ENCODE measurements around the gene TFCP2.
"Not testable (repeated sequence)": the region's sequence is repeated elsewhere in the genome, so short reads cannot be mapped to it uniquely, and the experiment has no call there.

Gene TFCP2

DNA sequence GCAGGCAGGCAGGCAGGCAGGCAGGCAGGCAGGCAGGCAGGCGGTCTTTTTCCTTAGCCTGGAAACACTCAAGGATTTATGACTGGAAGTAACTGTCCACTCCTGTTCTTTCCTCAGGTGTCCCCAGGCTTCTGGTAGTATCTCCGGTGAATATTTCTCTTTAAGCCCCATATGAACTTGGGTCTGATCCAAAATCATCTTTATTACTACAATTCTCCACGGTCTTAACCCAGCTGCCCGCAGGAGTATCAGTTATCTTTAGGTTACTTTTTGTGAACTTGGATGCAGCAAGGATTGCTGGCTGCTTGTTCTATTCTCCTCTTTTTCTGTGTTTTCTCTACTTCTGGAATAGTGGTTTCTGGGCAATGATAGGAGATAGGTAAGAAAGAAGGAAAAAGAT, 92.8 kb downstream of the TFCP2 start:
- no peak for DNase-seq

DNA sequence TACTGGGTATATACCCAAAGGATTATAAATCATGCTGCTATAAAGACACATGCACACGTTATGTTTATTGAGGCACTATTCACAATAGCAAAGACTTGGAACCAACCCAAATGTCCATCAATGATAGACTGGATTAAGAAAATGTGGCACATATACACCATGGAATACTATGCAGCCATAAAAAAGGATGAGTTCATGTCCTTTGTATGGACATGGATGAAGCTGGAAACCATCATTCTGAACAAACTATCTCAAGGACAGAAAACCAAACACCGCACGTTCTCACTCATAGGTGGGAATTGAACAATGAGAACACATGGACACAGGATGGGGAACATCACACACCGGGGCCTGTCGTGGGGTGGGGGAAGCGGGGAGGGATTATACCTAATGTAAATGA, 94.1 kb downstream of the TFCP2 start:
- DNase-seq: not testable (repeated sequence)

DNA sequence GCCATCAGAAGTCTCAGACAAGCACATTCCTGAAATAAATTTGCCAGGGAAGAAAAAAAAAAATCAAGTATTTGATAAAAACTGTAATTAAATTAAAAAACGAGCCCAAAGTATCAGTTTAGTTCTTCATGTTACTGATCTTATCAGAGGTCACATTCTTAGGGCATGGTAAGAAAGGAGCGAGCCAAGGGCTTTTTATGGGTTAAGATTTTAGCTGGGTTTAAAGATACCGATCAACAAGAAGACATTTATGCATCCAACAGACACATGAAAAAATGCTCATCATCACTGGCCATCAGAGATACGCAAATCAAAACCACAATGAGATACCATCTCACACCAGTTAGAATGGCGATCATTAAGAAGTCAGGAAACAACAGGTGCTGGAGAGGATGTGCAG, 94.6 kb downstream of the TFCP2 start:
- DNase-seq: not testable (repeated sequence)

DNA sequence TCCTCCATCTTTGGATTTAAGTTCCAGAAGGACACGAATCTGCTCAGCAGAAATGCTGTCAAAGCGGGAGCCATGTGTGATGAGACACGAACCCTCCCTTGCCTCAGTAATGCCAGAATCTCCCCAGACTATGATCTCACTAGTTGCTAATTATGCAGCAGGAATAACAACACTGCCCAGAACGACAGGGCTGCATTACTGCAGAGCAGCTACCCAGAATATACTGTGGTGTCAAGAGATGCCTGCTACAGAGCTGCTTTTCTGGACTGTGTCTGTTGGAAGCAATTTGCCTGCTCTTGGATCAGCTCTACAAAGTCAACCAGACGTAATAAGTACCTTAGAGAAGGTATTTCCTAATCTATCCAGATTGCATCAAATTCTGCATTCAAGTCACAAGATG, 95.0 kb downstream of the TFCP2 start:
- DNase-seq: no peak

DNA sequence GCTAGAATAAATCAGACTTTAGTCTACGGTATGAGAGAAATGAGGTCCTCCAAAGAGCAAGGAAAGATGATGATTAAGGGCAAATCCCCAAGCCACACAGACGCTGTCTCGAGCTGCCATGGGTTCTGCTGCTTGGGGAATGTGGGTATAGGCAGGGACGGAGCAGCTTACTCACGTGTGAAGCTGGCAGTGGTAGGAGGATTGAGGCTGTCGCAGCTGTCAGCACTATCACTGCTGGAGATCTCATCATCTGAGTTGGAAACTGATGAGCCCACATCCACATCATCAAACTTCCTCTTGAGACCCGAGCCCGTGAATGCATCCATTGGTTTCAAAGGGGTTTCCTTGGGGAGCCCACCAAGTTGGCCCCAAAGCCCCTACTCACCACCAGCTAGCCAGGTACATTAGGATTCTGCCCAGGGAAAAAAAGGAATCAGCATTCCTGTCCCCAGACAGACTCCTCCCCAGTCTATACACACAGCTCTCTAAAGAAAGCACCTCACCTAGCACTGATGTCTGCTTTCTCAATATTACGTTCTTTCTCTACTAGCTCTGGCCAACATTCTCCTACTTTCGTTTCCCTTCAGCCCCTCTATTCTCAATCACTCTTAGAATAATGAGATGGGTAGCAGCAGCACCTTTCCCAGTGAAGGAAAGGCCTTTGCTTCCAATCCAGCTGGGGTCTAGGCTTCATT, 96.6 kb downstream of the TFCP2 start:
- DNase-seq: no peak

DNA sequence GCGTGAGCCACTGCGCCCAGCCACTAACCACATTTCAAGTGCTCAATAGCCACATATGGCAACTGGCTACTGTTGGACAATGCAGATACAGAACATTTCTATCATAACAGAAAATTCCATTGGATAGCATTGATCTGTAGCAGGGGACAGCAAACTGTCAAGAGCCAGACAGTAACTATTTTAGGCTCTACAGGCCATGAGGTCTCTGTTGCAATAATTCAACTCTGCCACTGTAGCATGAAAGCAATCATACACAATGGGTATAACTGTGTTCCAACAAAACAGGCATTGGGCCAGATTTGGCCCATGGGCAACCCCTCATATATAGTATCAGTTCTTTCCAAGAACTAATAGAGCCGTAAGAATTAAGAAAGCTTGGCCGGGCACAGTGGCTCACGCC, 97.5 kb downstream of the TFCP2 start:
- DNase-seq: no peak

DNA sequence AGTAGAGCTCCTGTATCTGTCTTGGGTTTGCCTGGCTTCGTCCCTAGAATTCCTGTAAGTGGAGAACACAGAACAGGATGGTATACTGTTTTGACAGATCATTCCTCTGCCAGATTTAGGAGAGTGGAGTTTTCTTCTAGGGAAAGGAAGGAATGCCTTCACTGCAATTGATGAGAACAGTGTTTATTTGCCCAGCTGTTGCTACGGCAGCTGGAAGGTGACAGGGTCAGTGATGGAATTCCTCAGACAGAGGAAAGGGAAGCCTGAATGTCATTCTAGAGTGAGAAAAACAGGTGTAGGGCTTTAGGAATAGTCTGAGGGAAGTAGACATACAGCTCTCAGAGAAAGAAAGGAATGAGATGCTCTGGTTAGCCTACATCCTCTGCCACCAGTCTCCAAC, 101.3 kb downstream of the TFCP2 start:
- DNase-seq: no peak

DNA sequence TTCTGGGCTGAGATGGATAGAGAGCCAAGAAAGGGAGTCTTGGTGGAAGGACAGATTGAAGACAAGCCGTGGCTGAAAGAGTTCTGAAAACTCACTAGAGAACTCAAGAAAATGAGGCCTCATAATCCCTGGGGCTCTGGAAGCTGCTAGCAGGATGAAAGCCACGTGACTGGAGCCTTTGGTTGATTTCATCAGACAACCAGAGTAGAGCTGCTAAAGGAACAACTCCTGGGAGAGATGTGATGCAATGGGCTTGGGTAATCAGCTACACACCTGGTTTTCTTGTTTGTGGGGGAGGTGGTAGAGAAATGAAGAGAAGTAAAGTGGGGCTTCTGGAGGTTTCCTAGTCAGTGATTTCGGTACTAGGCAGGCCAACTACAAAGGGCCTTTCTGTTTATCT, 102.9 kb downstream of the TFCP2 start:
- DNase-seq: peak; percentile 48

DNA sequence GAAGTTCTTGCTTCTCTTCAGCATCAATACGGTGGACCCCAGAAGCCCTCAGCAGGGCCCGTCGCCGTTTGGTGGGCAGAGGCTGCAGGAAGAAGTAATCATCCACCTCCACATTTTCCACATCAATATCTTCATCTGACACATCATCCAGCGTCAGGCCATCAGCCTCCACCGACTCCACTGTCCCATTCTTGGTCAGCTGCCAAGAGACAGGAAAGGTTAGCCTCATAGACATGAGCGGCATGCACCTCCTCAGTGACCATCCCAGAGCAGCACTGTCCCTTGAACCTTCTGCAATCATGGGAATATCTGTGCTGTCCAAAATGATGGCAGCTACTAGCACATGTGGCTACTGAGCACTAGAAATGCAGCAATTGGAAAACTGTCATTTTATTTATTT, 105.2 kb downstream of the TFCP2 start:
- no peak for DNase-seq

DNA sequence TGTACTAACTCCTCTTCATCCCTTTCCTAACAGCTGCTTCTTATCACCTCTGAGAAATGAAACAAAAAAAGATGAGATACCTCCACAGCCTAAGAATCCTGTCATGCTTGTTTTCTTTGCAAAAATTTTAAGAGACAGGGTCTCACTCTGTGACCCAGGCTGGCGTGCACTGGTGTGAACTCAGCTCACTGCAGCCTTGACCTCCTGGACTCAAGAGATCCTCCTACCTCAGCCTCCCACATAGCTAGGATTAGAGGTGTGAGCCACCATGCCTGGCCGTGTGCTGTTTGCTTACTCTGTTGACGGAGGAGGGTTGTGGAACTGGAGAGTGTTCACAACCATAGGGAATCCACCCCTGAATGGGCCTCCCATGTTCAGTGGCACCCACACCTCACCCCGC, 105.7 kb downstream of the TFCP2 start:
- DNase-seq: no peak

DNA sequence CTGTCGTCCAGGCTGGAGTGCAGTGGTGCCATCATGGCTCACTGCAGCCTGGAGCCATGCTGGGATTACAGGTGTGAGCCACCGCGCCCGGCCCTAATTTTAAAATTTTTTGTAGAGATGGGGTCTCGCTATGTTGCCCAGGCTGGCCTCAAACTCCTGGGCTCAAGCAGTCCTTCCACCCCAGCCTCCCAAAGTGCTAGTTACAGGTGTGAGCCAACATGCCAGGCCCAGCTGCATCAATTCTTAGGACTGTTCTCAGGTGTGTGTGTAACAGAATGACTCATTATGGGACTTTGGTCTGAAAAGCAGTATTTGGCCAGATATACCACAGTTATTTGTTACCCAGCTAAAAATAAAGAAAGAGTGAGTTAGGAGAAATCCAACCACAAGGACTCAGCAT, 107.4 kb downstream of the TFCP2 start:
- no peak for DNase-seq

DNA sequence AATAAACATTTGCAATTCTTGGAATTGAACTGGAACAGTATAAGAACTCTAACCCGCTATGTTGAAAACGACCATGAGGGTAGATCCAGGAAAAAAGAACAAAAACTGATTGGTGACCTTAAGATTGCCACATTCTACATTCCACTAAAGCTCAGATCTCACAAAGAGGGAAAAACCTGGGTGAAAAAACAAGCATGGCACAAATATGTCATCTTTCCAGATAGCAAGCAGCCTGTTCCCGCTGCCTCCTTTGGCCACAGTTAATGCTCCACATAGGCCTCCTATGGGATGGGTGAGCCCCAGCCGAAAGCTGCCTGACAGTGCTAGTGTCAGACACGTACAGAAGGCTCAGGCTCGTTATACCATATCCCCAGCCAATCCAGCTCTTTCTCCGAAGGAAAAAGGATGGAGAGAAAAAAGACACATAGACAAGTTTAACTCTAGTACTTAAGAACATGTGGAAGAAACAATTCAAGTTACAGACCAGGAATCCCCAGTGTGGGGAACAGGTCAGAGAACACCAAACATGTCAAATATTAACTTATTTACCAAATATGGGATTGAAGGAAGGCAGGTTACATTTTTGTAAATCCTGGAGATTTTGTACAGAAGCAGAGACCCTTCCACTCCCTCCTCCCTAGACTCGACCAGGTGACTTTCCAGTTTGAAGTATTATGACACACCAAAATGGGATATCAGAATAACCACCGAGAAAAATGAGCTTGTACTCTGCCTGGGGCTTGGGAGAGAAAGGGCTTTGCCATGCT, 110.1 kb downstream of the TFCP2 start:
- no peak for DNase-seq

DNA sequence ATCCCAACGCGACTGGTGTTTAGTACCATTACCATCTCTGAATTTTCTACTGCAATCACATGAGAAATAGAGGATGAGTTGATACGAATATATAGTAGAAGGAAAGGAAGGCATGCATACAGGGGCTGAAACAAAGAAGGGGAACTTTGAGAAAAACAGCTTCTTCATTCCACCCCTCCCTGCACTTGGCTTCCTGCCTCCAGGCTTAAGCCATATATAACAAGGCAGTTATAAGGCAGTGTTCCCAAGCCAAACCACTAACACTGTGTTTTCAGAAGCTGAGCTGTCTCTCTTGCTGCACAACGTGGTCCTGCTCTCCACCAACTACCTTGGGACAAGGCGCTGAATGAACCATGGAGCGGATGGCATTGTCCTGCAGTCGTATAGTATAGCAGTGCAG, 113.8 kb downstream of the TFCP2 start:
- no peak for DNase-seq

DNA sequence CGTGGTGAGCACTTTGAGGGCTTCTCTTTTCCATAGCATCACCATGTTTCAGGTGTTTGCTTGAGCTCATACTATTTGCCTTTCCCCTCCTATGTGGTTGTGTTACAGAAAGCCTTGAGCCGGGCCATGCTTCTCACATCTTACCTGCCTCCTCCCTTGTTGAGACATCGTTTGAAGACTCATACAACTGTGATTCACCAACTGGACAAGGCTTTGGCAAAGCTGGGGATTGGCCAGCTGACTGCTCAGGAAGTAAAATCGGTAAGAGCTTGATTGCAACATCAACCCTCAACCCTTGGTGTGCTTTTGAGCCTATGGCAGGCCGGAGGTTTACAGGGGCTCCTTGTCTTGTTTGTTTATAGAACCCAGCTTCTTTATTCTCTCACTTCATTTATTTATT, 116.7 kb downstream of the TFCP2 start:
- peak; percentile 92 for DNase-seq

DNA sequence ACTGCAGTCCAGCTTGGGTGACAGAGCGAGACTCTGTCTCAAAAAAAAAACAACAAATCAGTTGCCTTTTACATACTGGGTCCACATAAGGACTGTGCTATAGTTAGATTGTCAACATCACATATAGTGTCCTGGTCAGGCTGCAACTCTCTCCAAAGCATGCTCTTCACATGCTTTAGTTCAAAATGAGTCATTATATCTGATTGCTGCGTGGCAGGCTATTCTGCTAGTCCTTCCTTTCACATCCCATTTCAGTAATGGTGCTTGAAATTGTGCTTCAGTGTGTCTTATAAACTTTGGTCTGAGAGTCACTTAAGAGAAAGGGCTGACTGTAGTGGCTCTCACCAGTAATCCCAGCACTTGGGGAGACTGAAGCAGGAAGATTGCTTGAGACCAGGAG, 117.9 kb downstream of the TFCP2 start:
- DNase-seq: no peak

DNA sequence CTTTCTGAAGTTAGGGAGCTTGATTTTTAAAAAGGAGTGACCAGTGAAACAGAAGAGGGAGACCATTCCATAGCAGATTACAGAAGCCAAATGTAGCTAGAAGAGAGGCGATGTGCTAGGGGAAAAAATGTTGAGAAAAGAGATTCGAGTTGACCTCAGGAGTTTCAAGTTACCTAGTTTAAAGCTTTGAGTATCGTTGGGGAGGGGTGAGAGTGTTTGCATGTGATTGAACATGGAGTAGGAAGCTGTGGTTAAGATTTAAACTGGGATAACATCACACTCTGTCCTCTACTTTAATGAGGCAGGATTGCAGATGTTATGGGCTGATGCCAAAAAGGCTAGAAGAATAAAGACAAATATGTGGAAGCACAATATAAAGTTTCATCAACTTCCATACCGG, 121.1 kb downstream of the TFCP2 start:
- no peak for DNase-seq

DNA sequence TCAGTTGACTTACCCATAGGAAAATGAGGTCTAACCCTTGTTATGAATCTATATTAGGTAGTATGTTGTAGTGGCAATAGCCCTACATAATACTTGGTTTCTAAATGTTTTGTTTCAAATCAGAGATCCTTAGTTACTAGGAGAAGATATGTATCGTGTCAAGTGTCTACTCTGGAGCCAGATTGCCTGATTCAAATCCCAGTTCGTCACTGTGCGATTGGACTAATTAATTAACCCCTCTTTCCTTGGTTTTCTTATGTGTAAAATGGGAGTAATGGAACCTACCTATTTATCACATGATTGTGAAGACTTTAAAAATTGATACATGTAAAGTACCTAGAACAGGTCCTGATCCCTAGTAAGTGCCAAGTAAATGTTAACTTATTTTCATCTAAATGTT, 123.4 kb downstream of the TFCP2 start:
- DNase-seq: no peak

DNA sequence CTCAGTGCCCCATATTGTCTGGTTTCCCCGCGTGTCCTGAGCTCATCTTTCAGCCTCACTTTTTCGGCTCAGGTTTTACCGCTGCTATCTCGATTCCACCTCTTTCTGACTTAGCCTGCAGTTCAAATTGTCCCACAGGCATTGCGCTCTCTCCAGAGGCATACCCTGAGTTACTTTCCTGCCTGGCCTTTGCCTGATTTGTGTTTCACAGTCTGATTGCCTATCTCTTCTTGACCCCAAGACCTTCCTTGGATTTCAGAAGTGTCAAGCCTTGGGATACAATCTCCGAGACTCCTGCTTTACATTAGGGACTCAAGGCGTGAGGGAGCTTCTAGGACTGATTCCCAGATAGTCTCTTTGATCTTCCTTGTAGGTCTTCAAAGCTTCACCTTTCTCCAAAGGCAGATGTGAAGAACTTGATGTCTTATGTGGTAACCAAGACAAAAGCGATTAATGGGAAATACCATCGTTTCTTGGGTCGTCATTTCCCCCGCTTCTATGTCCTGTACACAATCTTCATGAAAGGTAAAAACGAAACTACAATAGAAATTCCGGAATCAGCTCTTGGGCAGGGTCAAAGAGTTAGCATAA, 124.2 kb downstream of the TFCP2 start:
- no peak for DNase-seq

DNA sequence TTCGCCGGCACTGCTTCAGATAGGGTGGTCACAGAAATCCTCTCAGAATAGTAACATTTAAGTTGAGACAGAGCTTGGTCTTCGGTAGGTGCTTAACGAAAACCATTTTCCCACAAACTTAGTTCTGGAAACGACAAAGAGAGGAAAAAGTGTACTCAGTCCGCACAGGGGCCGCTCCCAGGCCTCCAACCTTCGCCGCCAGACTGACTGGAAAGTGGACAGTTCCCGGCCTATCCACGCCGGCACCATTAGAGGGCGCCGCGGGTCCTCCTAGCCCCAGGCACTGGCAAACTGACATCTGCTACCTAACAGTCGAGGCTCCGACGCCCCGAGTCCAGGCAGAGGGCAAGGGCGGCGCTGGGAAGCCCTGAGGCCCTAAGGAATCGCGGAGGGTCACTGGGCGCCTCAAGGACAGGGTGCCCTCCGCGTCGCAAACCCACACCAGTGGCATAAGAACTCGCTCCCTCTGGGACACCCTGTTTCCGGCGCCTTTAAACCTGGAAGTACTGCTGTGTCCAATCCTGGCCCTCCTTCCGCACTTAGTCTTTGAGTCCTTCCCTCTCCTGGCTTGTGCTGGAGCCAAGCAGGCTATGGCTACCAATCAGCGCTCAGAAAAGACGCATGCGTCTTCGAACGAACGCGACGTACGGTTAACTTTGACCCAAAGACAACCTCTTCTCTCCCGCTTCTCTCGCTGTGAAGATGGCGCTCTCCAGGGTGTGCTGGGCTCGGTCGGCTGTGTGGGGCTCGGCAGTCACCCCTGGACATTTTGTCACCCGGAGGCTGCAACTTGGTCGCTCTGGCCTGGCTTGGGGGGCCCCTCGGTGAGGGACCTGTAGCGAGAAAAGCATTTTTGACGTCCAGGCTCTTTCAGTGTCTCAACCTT, 125.0 kb downstream of the TFCP2 start, which contains the start of gene LETMD1:
Gene LETMD1, plus strand, starts transcription at position 673 of the 886 bp plus-strand sequence. Its CDS starts 30 bp downstream, at position 703.
- peak; percentile 100 for DNase-seq

Measured in NCI-H226 (cell line).